NCI-H82 treated with DMSO at 0.1 percent for 48 hours (cell line): ENCODE data around the gene FSD1L.
A peak's percentile ranks its signal among the peaks of the same experiment; 100 is the strongest.
"Not testable (repeated sequence)": the region's sequence is repeated elsewhere in the genome, so short reads cannot be mapped to it uniquely, and the experiment has no call there.

Source experiments
- DNase-seq: peaks from one replicate; lab custom pipeline; 2025; ENCODE audit not compliant: unreplicated experiment; lab: John Stamatoyannopoulos, UW

FSD1L gene

GRCh38 chr9:105541838-105542237, 94.0 kb downstream of the FSD1L start:
- DNase-seq: no peak

GRCh38 chr9:105554042-105554441, 106.2 kb downstream of the FSD1L start:
- no peak for DNase-seq

- peak; percentile 51 for DNase-seq
Observed at GRCh38 chr9:105557804-105558610, 110.2 kb downstream of the FSD1L start, which contains the start of gene FKTN. Gene FKTN (plus strand): TSS chr9:105558131. CDS start chr9:105575033, 16,902 bp downstream.

GRCh38 chr9:105572455-105572854, 124.6 kb downstream of the FSD1L start:
- DNase-seq: no peak

- not testable (repeated sequence) for DNase-seq
Observed at GRCh38 chr9:105579952-105580351, 132.1 kb downstream of the FSD1L start.

GRCh38 chr9:105581550-105581949, 133.7 kb downstream of the FSD1L start:
- not testable (repeated sequence) for DNase-seq

- DNase-seq: no peak
Observed at GRCh38 chr9:105593145-105593544, 145.3 kb downstream of the FSD1L start.
